ENCODE measurements around the gene PIMREG. TPM values are rescaled to one million over a fixed set of nuclear protein-coding genes. Genes with fewer than 3 reads are reported as not detected.

The PIMREG gene
- total and polyA plus RNA-seq, 7 experiments from 2014 or later: 0.12 to 18.6 (median 0.48) TPM; not detected in 3

GRCh38 chr17:6435968-6436367 is 8.3 kb upstream of the PIMREG start:
- DNase-seq (peak; percentile 33 to 61 (median 52)), ATAC-seq (peak; percentile 98)
- peaks cover 7 to 73% (median 10%) of the 10 kb centered on the region in 5 donors for H3K27me3 Mint-ChIP-seq
- Histone ChIP-seq H3K9me3 (ENCODE audit: control insufficient read depth in 2 of 3, low read length in 3 of 3) (no peaks in the 10 kb centered on the region), H3K27me3 (ENCODE audit: control insufficient read depth in 2 of 2, insufficient read depth in 2 of 2, low read length in 2 of 2) (no peaks in the 10 kb centered on the region), H3K36me3 (ENCODE audit: control insufficient read depth in 2 of 3, insufficient read depth in 3 of 3, low read length in 3 of 3) (no peaks in the 10 kb centered on the region), H3K4me3 (ENCODE audit: low read length) (no peak overlapping the region), H3K4me1 (ENCODE audit: control insufficient read depth in 2 of 2, insufficient read depth in 2 of 2, low read length in 2 of 2) (no peaks in the 10 kb centered on the region), H3K27ac (ENCODE audit: low read depth, low read length) (no peak overlapping the region)
- CTCF ChIA-PET: interaction anchor here (0.7 to 3.4 kb wide), 9 partner anchors 10 to 1210 kb away, joined by 3 to 13 read pairs (median 5); no protein-coding TSS in a partner anchor
- intact Hi-C loops (cut with micrococcal nuclease): loop anchor here (1.0 to 5.0 kb wide), 3 partner anchors 729 to 849 kb away; no protein-coding TSS in a partner anchor
- no peak overlapping the region for H3K4me3 Mint-ChIP-seq
- peaks cover 0 to 5% (median 3%) of the 10 kb centered on the region in 5 donors for H3K36me3 Mint-ChIP-seq
- H3K4me1 Mint-ChIP-seq: peaks cover 0 to 2% (median 0%) of the 10 kb centered on the region in 7 donors
- H3K9me3 Mint-ChIP-seq: peaks cover 0 to 8% (median 3%) of the 10 kb centered on the region in 11 donors
- H3K27ac Mint-ChIP-seq: peak overlapping the region in 2 of 9 donors; percentile 25 to 67
- POLR2A ChIA-PET: interaction anchor here (1.3 kb wide), 1 partner anchor 849 kb away, joined by 7 read pairs; no protein-coding TSS in a partner anchor

GRCh38 chr17:6437466-6437865 is 6.8 kb upstream of the PIMREG start:
- Mint-ChIP-seq H3K4me1 (peaks cover 0 to 2% (median 0%) of the 10 kb centered on the region in 7 donors), H3K9me3 (no peaks in the 10 kb centered on the region), H3K27ac (no peak overlapping the region), H3K27me3 (peaks cover 7 to 75% (median 10%) of the 10 kb centered on the region in 5 donors), H3K36me3 (no peaks in the 10 kb centered on the region), H3K4me3 (no peak overlapping the region)
- intact Hi-C loops (cut with micrococcal nuclease): loop anchor here in 1 of 2 donors (5.0 kb wide), 1 partner anchor 730 kb away; no protein-coding TSS in a partner anchor
- no peak for ATAC-seq
- ChIA-PET POLR2A (no interaction called here), CTCF (interaction anchor here (0.6 kb wide), 1 partner anchor 931 kb away, joined by 3 read pairs; no protein-coding TSS in a partner anchor)
- H3K9me3 ChIP-seq (ENCODE audit: control insufficient read depth in 2 of 3, low read length in 3 of 3): no peaks in the 10 kb centered on the region
- no peak overlapping the region for H3K4me3 ChIP-seq (ENCODE audit: low read length)
- no peaks in the 10 kb centered on the region for H3K4me1 ChIP-seq (ENCODE audit: control insufficient read depth in 2 of 2, insufficient read depth in 2 of 2, low read length in 2 of 2)
- H3K36me3 ChIP-seq (ENCODE audit: control insufficient read depth in 2 of 3, insufficient read depth in 3 of 3, low read length in 3 of 3): no peaks in the 10 kb centered on the region
- H3K27ac ChIP-seq (ENCODE audit: low read depth, low read length): no peak overlapping the region
- DNase-seq: no peak
- H3K27me3 ChIP-seq (ENCODE audit: control insufficient read depth in 2 of 2, insufficient read depth in 2 of 2, low read length in 2 of 2): no peaks in the 10 kb centered on the region

GRCh38 chr17:6437956-6438355 is 6.3 kb upstream of the PIMREG start:
- no peak overlapping the region for H3K27ac Mint-ChIP-seq
- no peak overlapping the region for H3K4me3 Mint-ChIP-seq
- Histone ChIP-seq H3K27ac (ENCODE audit: low read depth, low read length) (no peak overlapping the region), H3K36me3 (ENCODE audit: control insufficient read depth in 2 of 3, insufficient read depth in 3 of 3, low read length in 3 of 3) (no peaks in the 10 kb centered on the region), H3K27me3 (ENCODE audit: control insufficient read depth in 2 of 2, insufficient read depth in 2 of 2, low read length in 2 of 2) (no peaks in the 10 kb centered on the region), H3K4me1 (ENCODE audit: control insufficient read depth in 2 of 2, insufficient read depth in 2 of 2, low read length in 2 of 2) (no peaks in the 10 kb centered on the region), H3K4me3 (ENCODE audit: low read length) (no peak overlapping the region), H3K9me3 (ENCODE audit: control insufficient read depth in 2 of 3, low read length in 3 of 3) (no peaks in the 10 kb centered on the region)
- no peaks in the 10 kb centered on the region for H3K36me3 Mint-ChIP-seq
- POLR2A ChIA-PET: interaction anchor here (0.7 kb wide), 1 partner anchor 77 kb away, joined by 3 read pairs; no protein-coding TSS in a partner anchor
- H3K4me1 Mint-ChIP-seq: peaks cover 0 to 2% (median 0%) of the 10 kb centered on the region in 7 donors
- ATAC-seq (no peak), DNase-seq (no peak)
- H3K27me3 Mint-ChIP-seq: peaks cover 7 to 73% (median 10%) of the 10 kb centered on the region in 5 donors
- intact Hi-C loops (cut with micrococcal nuclease): loop anchor here in 1 of 2 donors (5.0 kb wide), 1 partner anchor 731 kb away; no protein-coding TSS in a partner anchor
- H3K9me3 Mint-ChIP-seq: no peaks in the 10 kb centered on the region
- CTCF ChIA-PET: interaction anchor here (0.6 kb wide), 1 partner anchor 932 kb away, joined by 3 read pairs; no protein-coding TSS in a partner anchor

DNA sequence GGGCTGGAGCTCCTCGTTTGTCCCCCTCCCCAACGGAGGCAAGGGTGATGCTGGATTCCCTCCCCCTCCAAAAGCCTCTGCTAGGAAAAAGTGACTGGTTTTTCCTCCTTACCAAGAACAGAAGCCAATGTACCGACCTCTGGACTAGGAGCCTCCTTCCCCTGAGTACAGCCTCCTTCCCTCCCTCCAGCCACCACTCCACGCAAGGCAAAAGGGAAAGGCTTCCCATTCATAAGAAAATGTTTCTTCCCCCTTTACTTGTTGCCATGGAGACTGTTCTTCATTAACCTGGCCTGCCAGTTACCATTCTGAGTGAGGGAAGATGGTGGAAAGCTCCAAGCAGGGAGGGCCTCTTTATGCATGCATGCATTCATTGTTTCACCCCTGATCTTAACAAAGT is 4.3 kb upstream of the PIMREG start:
- POLR2A ChIA-PET: interaction anchor here (0.7 kb wide), 1 partner anchor 13 kb away, joined by 3 read pairs; no protein-coding TSS in a partner anchor
- H3K36me3 Mint-ChIP-seq: peaks cover 0 to 2% (median 0%) of the 10 kb centered on the region in 5 donors
- intact Hi-C loops (cut with micrococcal nuclease): loop anchor here (5.0 to 10.0 kb wide), 3 partner anchors 205 to 1023 kb away; partner anchors contain the start of genes KIAA0753 (in 2 of the 2), TXNDC17 (in 2 of the 2) and NUP88 (in 1 of the 2)

GRCh38 chr17:6442775-6443174 is 1.5 kb upstream of the PIMREG start:
- CTCF ChIA-PET: interaction anchor here (0.6 to 1.6 kb wide), 3 partner anchors 19 to 850 kb away, joined by 3 to 5 read pairs (median 4); no protein-coding TSS in a partner anchor
- no peak overlapping the region for H3K27ac Mint-ChIP-seq
- H3K4me3 Mint-ChIP-seq: peak overlapping the region in 6 of 10 donors; percentile 6 to 96 (median 88)
- no peak overlapping the region for H3K27ac ChIP-seq (ENCODE audit: low read depth, low read length)
- H3K4me1 Mint-ChIP-seq: peaks cover 10 to 15% (median 13%) of the 10 kb centered on the region in 7 donors
- DNase-seq: no peak
- no peaks in the 10 kb centered on the region for H3K9me3 Mint-ChIP-seq
- POLR2A ChIA-PET: no interaction called here
- H3K9me3 ChIP-seq (ENCODE audit: control insufficient read depth in 2 of 3, low read length in 3 of 3): no peaks in the 10 kb centered on the region
- intact Hi-C loops (cut with micrococcal nuclease): loop anchor here (5.0 to 10.0 kb wide), 3 partner anchors 202 to 1025 kb away; partner anchors contain the start of genes KIAA0753 (in 2 of the 2), TXNDC17 (in 2 of the 2) and NUP88 (in 1 of the 2)
- H3K4me3 ChIP-seq (ENCODE audit: low read length): no peak overlapping the region
- H3K36me3 Mint-ChIP-seq: peaks cover 0 to 2% (median 0%) of the 10 kb centered on the region in 5 donors
- H3K27me3 ChIP-seq (ENCODE audit: control insufficient read depth in 2 of 2, insufficient read depth in 2 of 2, low read length in 2 of 2): no peaks in the 10 kb centered on the region
- H3K36me3 ChIP-seq (ENCODE audit: control insufficient read depth in 2 of 3, insufficient read depth in 3 of 3, low read length in 3 of 3): no peaks in the 10 kb centered on the region
- H3K27me3 Mint-ChIP-seq: peaks cover 0 to 46% (median 2%) of the 10 kb centered on the region in 5 donors
- H3K4me1 ChIP-seq (ENCODE audit: control insufficient read depth in 2 of 2, insufficient read depth in 2 of 2, low read length in 2 of 2): peaks cover 5 to 6% of the 10 kb centered on the region in 2 donors
- ATAC-seq: no peak

More for the DNA sequence above, 4.3 kb upstream of the PIMREG start:
- Histone ChIP-seq H3K9me3 (ENCODE audit: control insufficient read depth in 2 of 3, low read length in 3 of 3) (no peaks in the 10 kb centered on the region), H3K36me3 (ENCODE audit: control insufficient read depth in 2 of 3, insufficient read depth in 3 of 3, low read length in 3 of 3) (no peaks in the 10 kb centered on the region), H3K27me3 (ENCODE audit: control insufficient read depth in 2 of 2, insufficient read depth in 2 of 2, low read length in 2 of 2) (no peaks in the 10 kb centered on the region), H3K27ac (ENCODE audit: low read depth, low read length) (no peak overlapping the region), H3K4me3 (ENCODE audit: low read length) (no peak overlapping the region), H3K4me1 (ENCODE audit: control insufficient read depth in 2 of 2, insufficient read depth in 2 of 2, low read length in 2 of 2) (peaks cover 5 to 6% of the 10 kb centered on the region in 2 donors)
- Mint-ChIP-seq H3K9me3 (no peaks in the 10 kb centered on the region), H3K4me3 (no peak overlapping the region), H3K4me1 (peaks cover 11 to 15% (median 13%) of the 10 kb centered on the region in 7 donors), H3K27ac (no peak overlapping the region), H3K27me3 (peaks cover 7 to 62% (median 10%) of the 10 kb centered on the region in 5 donors)
- ATAC-seq (no peak), DNase-seq (no peak)
- CTCF ChIA-PET: interaction anchor here (0.7 to 2.0 kb wide), 4 partner anchors 10 to 852 kb away, joined by 3 to 6 read pairs (median 3); no protein-coding TSS in a partner anchor

DNA sequence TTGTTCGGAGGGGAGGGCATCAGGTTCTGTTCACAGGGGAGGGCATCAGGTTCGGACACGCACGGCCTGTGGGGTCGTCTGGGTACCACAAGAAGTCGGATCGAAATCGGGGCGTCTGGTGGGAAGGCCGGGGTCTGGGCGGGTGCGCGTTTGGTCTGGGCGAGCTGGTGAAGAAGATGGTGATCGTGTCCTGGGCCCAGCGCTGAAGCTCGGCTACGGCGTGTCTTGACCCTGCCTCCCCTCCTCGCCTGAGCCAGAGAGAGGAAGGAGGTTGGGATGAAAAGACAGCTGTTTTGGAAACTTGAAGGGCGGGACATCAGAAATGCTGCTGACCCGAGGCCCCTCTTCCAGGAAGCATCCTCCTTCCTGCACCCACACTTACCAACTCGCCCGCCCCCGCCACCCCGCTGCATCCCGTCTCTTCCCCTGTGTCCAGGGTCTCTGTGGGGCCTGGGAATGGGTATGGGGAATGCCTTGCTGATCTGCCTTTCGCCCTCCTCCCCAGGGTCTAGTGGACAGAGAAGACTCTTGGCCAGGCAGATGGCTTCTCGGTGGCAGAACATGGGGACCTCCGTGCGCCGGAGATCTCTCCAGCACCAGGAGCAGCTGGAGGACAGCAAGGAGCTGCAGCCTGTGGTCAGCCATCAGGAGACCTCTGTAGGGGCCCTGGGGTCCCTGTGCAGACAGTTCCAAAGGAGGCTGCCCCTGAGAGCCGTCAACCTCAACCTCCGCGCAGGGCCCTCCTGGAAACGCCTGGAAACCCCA is 498 bp downstream of the PIMREG start:
- Mint-ChIP-seq H3K27ac (peak overlapping the region in 7 of 9 donors; percentile 22 to 93 (median 84)), H3K36me3 (peaks cover 0 to 2% (median 0%) of the 10 kb centered on the region in 5 donors), H3K4me3 (peak overlapping the region; percentile 85 to 98 (median 91)), H3K27me3 (peaks cover 0 to 31% (median 0%) of the 10 kb centered on the region in 5 donors), H3K4me1 (peaks cover 10 to 15% (median 13%) of the 10 kb centered on the region in 7 donors), H3K9me3 (no peaks in the 10 kb centered on the region)
- Histone ChIP-seq H3K4me3 (ENCODE audit: low read length) (peak overlapping the region; percentile 77), H3K4me1 (ENCODE audit: control insufficient read depth in 2 of 2, insufficient read depth in 2 of 2, low read length in 2 of 2) (peaks cover 5 to 6% of the 10 kb centered on the region in 2 donors), H3K27me3 (ENCODE audit: control insufficient read depth in 2 of 2, insufficient read depth in 2 of 2, low read length in 2 of 2) (no peaks in the 10 kb centered on the region), H3K36me3 (ENCODE audit: control insufficient read depth in 2 of 3, insufficient read depth in 3 of 3, low read length in 3 of 3) (no peaks in the 10 kb centered on the region), H3K27ac (ENCODE audit: low read depth, low read length) (no peak overlapping the region), H3K9me3 (ENCODE audit: control insufficient read depth in 2 of 3, low read length in 3 of 3) (no peaks in the 10 kb centered on the region)
- intact Hi-C loops (cut with micrococcal nuclease): loop anchor here (1.0 to 10.0 kb wide), 6 partner anchors 11 to 1027 kb away; partner anchors contain the start of genes KIAA0753 (in 2 of the 2), TXNDC17 (in 2 of the 2), DERL2 (in 1 of the 2) and MIS12 (in 1 of the 2)
- POLR2A ChIA-PET: interaction anchor here (1.6 to 2.3 kb wide), 2 partner anchors 10 to 11 kb away, joined by 3 to 9 read pairs; no protein-coding TSS in a partner anchor
- CTCF ChIA-PET: interaction anchor here (1.1 to 1.3 kb wide), 3 partner anchors 9 to 857 kb away, joined by 3 to 5 read pairs (median 3); no protein-coding TSS in a partner anchor
- ATAC-seq (no peak), DNase-seq (no peak)
